HUES64 (cell line): ENCODE results near the gene SLCO2B1.

Experiments used
- H3K27ac ChIP-seq: 2 replicates; pipeline ENCODE4 v1.7.0; 2013; ENCODE audit warnings: low read depth, low read length, inconsistent platforms
- H3K27me3 ChIP-seq: 2 replicates; pipeline ENCODE4 v1.6.1; 2013; ENCODE audit warnings: mild to moderate bottlenecking, low read length; ENCODE audit not compliant: insufficient read depth
- H3K36me3 ChIP-seq: 2 replicates; pipeline ENCODE4 v1.6.1; 2013; ENCODE audit warnings: mild to moderate bottlenecking, low read length; ENCODE audit not compliant: insufficient read depth
- H3K4me1 ChIP-seq: 2 replicates; pipeline ENCODE4 v1.6.1; 2013; ENCODE audit warnings: mild to moderate bottlenecking, low read length, moderate library complexity; ENCODE audit not compliant: insufficient read depth
- H3K4me3 ChIP-seq: 2 replicates; pipeline ENCODE4 v1.5.1; 2013; ENCODE audit warnings: mild to moderate bottlenecking, low read length, moderate library complexity
- H3K9ac ChIP-seq: 2 replicates; pipeline ENCODE4 v1.6.1; 2013; ENCODE audit warnings: mild to moderate bottlenecking, low read depth, low read length
- H3K9me3 ChIP-seq: 2 replicates; pipeline ENCODE4 v1.6.1; 2013; ENCODE audit warnings: low read depth, low read length; ENCODE audit not compliant: insufficient read depth
- WGBS: fragments of 150-250, 120-280 bp; methylation state at CpG from one replicate; pipeline ENCODE4 v1.1.7; 2013; ENCODE audit warnings: missing lambda C conversion rate; 5-methylcytosine and 5-hydroxymethylcytosine counted together

The SLCO2B1 gene

GRCh38 chr11:75184051-75184450, 33.1 kb downstream of the SLCO2B1 start:
- WGBS = 95% methylated on average over 4 of the region's 4 CpGs
- H3K4me3 ChIP-seq = no peak overlapping the region
- no peaks in the 10 kb centered on the region for H3K9me3 ChIP-seq
- H3K27ac ChIP-seq = no peak overlapping the region
- H3K4me1 ChIP-seq = peaks cover 4% of the 10 kb centered on the region; the same call in 1 of the 2 replicates
- H3K27me3 ChIP-seq = no peaks in the 10 kb centered on the region
- H3K36me3 ChIP-seq = no peaks in the 10 kb centered on the region
- no peak overlapping the region for H3K9ac ChIP-seq

DNA sequence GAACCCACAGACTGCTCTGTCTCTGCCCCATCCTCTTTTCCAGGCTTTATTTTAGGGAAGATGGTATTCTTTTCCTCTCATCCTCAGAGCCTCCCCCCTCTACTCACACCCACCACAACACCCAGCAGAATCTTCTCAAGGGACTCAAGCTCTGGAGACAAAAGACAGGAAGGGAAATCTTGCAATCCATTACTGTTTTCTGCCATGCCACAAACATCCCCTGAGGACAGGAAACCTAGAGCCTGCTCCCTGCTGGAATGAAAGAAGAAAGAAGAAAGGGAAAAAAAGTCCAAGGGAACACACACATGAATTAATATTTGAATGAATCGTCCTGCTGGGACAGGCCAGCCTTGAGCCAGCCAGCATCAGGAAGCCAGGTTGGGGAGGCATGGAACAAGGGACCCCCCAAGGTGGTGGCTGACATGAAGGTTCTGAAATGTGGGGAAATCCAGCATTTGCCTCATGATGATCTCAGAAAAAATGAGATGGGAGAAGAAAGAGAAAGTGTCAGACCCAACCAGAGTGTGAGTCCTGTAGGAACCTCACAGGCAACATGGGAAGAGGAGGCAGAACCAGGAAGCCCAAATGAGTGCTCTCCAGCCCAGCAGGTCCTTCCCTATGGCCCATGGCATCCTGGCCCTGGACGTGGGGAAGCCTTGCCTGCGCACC, 34.0 kb downstream of the SLCO2B1 start:
- no peak overlapping the region for H3K27ac ChIP-seq
- H3K4me1 ChIP-seq = peaks cover 4% of the 10 kb centered on the region; the same call in 1 of the 2 replicates
- H3K36me3 ChIP-seq = no peaks in the 10 kb centered on the region
- H3K4me3 ChIP-seq = no peak overlapping the region
- WGBS = 62% methylated on average over 3 of the region's 3 CpGs
- H3K9me3 ChIP-seq = no peaks in the 10 kb centered on the region
- no peaks in the 10 kb centered on the region for H3K27me3 ChIP-seq
- no peak overlapping the region for H3K9ac ChIP-seq

- Histone ChIP-seq H3K4me3 (no peak overlapping the region), H3K4me1 (peaks cover 4% of the 10 kb centered on the region; the same call in 1 of the 2 replicates), H3K27ac (no peak overlapping the region), H3K9ac (no peak overlapping the region), H3K36me3 (no peaks in the 10 kb centered on the region), H3K27me3 (no peaks in the 10 kb centered on the region), H3K9me3 (no peaks in the 10 kb centered on the region)
- WGBS = 88% methylated on average over 3 of the region's 3 CpGs
These were observed 35.0 kb downstream of the SLCO2B1 start for GRCh38 chr11:75185866-75186265.

DNA sequence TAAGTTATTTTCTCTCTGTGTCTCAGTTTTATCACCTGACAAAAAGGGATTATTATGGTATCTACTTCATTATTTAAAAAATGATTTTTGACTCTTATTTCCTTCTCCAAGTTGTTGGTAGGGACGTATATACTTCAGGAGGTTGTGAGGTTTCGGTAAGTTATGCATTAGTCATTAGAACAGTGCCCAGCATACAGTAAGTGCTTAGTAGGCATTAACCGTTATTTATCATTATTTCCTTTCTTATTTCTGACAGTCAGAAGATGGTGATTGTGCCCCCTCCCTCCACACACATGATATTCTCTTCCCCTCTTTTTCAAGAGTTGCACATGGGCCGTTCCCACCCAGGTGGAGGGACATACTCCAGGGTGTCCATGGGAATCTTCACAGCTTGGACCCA, 36.1 kb downstream of the SLCO2B1 start:
- H3K4me1 ChIP-seq = peaks cover 12% of the 10 kb centered on the region; the same call in 1 of the 2 replicates
- H3K9me3 ChIP-seq = no peaks in the 10 kb centered on the region
- H3K27ac ChIP-seq = no peak overlapping the region
- 99% methylated on average over 4 of the region's 4 CpGs for WGBS
- H3K4me3 ChIP-seq = no peak overlapping the region
- H3K9ac ChIP-seq = no peak overlapping the region
- no peaks in the 10 kb centered on the region for H3K27me3 ChIP-seq
- H3K36me3 ChIP-seq = no peaks in the 10 kb centered on the region

DNA sequence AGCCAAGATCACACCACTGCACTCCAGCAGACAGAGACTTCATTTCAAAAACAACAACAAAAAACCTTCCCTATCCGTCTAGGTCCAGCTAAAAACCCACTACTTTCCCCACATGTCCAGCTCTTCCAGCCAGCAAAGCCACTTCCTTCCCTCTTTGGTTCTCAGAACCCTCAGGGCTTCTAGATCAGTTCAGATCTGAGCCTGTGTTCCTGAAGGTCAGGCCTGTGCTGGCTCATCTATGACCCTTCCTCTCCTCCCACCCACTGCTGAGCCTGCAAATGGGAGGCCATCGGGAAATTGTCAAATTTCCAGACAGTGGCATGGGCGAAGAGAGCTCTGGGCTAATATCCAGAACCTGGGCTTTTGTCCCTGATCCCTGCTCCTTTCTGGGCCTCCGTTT, 37.8 kb downstream of the SLCO2B1 start:
- no peaks in the 10 kb centered on the region for H3K36me3 ChIP-seq
- 92% methylated on average over 4 of the region's 4 CpGs for WGBS
- no peak overlapping the region for H3K4me3 ChIP-seq
- H3K9ac ChIP-seq = no peak overlapping the region
- no peaks in the 10 kb centered on the region for H3K9me3 ChIP-seq
- peaks cover 15% of the 10 kb centered on the region; the same call in 1 of the 2 replicates for H3K4me1 ChIP-seq
- H3K27ac ChIP-seq = no peak overlapping the region
- no peaks in the 10 kb centered on the region for H3K27me3 ChIP-seq

DNA sequence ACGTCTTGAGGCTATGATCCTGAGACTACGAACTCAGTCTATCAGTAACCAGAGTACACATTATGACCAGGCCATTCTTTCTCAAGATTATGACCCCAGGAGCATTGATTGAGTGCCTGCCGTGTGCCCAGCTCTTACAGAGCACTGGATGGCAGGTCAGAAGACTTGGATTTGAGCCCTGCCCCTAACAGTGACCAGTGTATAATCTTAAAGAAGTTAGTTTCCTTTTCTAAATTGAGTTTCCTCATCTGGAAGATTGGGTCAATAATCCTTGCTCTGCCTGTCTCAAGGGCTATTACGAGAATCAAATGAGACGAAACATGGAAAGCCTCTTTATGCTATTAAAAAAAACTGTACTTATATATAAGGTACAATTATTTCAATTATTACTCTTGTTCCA, 38.2 kb downstream of the SLCO2B1 start:
- Histone ChIP-seq H3K27ac (no peak overlapping the region), H3K36me3 (no peaks in the 10 kb centered on the region), H3K9me3 (no peaks in the 10 kb centered on the region), H3K9ac (no peak overlapping the region), H3K4me1 (peaks cover 15% of the 10 kb centered on the region; the same call in 1 of the 2 replicates), H3K27me3 (no peaks in the 10 kb centered on the region), H3K4me3 (no peak overlapping the region)
- WGBS = 92% methylated on average over 3 of the region's 5 CpGs

DNA sequence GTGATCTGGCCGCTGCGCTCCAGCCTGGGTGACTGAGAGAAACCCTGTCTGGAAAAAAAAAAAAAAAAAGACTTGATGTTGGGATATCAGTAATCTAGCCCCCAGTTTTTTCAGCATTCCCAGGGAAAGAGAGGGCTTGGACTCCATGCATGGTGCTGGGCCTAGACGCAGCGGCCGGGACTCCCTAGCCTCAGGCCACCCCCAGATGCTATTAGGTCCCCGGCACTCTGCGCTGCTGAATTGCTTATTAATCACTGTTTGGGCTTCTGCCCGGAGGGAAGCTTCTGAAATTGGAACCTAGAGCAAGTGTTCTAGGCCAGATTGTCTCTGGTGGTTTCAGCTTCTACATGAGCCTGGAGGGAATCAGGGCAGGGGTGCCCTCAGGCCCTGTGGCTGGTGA, 39.0 kb downstream of the SLCO2B1 start:
- Histone ChIP-seq H3K27ac (no peak overlapping the region), H3K27me3 (no peaks in the 10 kb centered on the region), H3K9ac (no peak overlapping the region), H3K9me3 (no peaks in the 10 kb centered on the region), H3K36me3 (no peaks in the 10 kb centered on the region), H3K4me3 (no peak overlapping the region), H3K4me1 (peaks cover 14% of the 10 kb centered on the region; the same call in 1 of the 2 replicates)
- 94% methylated on average over 8 of the region's 8 CpGs for WGBS

- Histone ChIP-seq H3K36me3 (no peaks in the 10 kb centered on the region), H3K9me3 (no peaks in the 10 kb centered on the region), H3K4me3 (no peak overlapping the region), H3K27me3 (no peaks in the 10 kb centered on the region), H3K4me1 (peaks cover 11% of the 10 kb centered on the region; the same call in 1 of the 2 replicates), H3K27ac (no peak overlapping the region), H3K9ac (no peak overlapping the region)
- 88% methylated on average over 2 of the region's 2 CpGs for WGBS
These were observed 39.9 kb downstream of the SLCO2B1 start for GRCh38 chr11:75190652-75191329.

GRCh38 chr11:75191330-75191717, 40.4 kb downstream of the SLCO2B1 start:
- Histone ChIP-seq H3K27ac (no peak overlapping the region), H3K27me3 (no peaks in the 10 kb centered on the region), H3K4me3 (no peak overlapping the region), H3K9ac (no peak overlapping the region), H3K36me3 (no peaks in the 10 kb centered on the region), H3K9me3 (no peaks in the 10 kb centered on the region), H3K4me1 (peaks cover 11% of the 10 kb centered on the region; the same call in 1 of the 2 replicates)
- 74% methylated on average over 3 of the region's 3 CpGs for WGBS

DNA sequence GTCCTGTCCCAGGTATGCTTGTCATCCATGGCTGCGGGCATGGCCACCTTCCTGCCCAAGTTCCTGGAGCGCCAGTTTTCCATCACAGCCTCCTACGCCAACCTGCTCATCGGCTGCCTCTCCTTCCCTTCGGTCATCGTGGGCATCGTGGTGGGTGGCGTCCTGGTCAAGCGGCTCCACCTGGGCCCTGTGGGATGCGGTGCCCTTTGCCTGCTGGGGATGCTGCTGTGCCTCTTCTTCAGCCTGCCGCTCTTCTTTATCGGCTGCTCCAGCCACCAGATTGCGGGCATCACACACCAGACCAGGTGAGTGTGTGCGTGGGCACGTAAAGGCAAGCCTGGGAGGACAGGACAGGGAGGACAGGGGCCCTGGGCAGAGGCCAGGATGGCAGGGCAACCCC, 42.4 kb downstream of the SLCO2B1 start:
- Histone ChIP-seq H3K9me3 (no peaks in the 10 kb centered on the region), H3K27me3 (no peaks in the 10 kb centered on the region), H3K36me3 (no peaks in the 10 kb centered on the region), H3K4me3 (no peak overlapping the region), H3K27ac (no peak overlapping the region), H3K4me1 (peaks cover 11% of the 10 kb centered on the region; the same call in 1 of the 2 replicates), H3K9ac (no peak overlapping the region)
- WGBS = 96% methylated on average over 15 of the region's 15 CpGs

- H3K27ac ChIP-seq = no peak overlapping the region
- H3K4me1 ChIP-seq = peaks cover 11% of the 10 kb centered on the region; the same call in 1 of the 2 replicates
- H3K27me3 ChIP-seq = no peaks in the 10 kb centered on the region
- H3K4me3 ChIP-seq = no peak overlapping the region
- no peaks in the 10 kb centered on the region for H3K9me3 ChIP-seq
- H3K36me3 ChIP-seq = no peaks in the 10 kb centered on the region
- H3K9ac ChIP-seq = no peak overlapping the region
- WGBS = 92% methylated on average over 2 of the region's 2 CpGs
These were observed 42.8 kb downstream of the SLCO2B1 start for GRCh38 chr11:75193711-75194110.
